H1 (cell line): ENCODE measurements around the gene GMCL1. TPM values are rescaled to one million over a fixed set of nuclear protein-coding genes. Genes with fewer than 3 reads are reported as not detected.

ENCODE experiments used
- CTCF ChIA-PET: fragments of 300-600 bp; sonication (Branson Sonifier 250); formaldehyde crosslinking; loops from one replicate; lab custom pipeline; 2021; ENCODE audit not compliant: partially characterized antibody; lab: Charles Lee
- POLR2A ChIA-PET: fragments of 300-600 bp; sonication (Branson Sonifier 250); formaldehyde crosslinking; loops from one replicate; lab custom pipeline; 2021; ENCODE audit warnings: inconsistent platforms; ENCODE audit not compliant: partially characterized antibody; lab: Charles Lee
- DNase-seq, 2 experiments: peaks; one replicate each; pipeline versions ENCODE4 v3.0.0 to v3.0.0-alpha.2; 2010 to 2022; ENCODE audit warnings: low spot score in 2 of 2, low read depth in 1 of 2, mixed read lengths in 1 of 2
- FAIRE-seq: peaks from 2 replicates; lab custom pipeline; 2011; peaks lifted over from hg19 to GRCh38; lab: Jason Lieb, UNC
- H2AFZ ChIP-seq: 2 replicates; pipeline ENCODE4 v1.8.1; 2012; ENCODE audit warnings: low read length, inconsistent platforms
- H2AK5ac ChIP-seq: 2 replicates; pipeline ENCODE4 v1.6.1; 2013; ENCODE audit warnings: low read depth, low read length
- H2BK120ac ChIP-seq: replicated peaks from 2 replicates; pipeline ENCODE3; 2013; ENCODE audit warnings: low read depth, low read length, inconsistent platforms
- H2BK12ac ChIP-seq: 2 replicates; pipeline ENCODE4 v1.6.1; 2013; ENCODE audit warnings: low read depth, low read length
- H2BK15ac ChIP-seq: 2 replicates; pipeline ENCODE4 v1.6.1; 2013; ENCODE audit warnings: low read length
- H2BK20ac ChIP-seq: 2 replicates; pipeline ENCODE4 v1.6.1; 2013; ENCODE audit warnings: low read length
- H2BK5ac ChIP-seq: 2 replicates; pipeline ENCODE4 v1.6.1; 2013; ENCODE audit warnings: low read depth, low read length
- H3K14ac ChIP-seq: 2 replicates; pipeline ENCODE4 v1.6.1; 2013; ENCODE audit warnings: inconsistent platforms; ENCODE audit not compliant: insufficient read length
- H3K18ac ChIP-seq: 2 replicates; pipeline ENCODE4 v1.6.1; 2013; ENCODE audit warnings: low read length; ENCODE audit errors: extremely low read depth
- H3K23ac ChIP-seq: 2 replicates; pipeline ENCODE4 v1.6.1; 2013; ENCODE audit warnings: inconsistent platforms; ENCODE audit not compliant: insufficient read length
- H3K23me2 ChIP-seq: 2 replicates; pipeline ENCODE4 v1.6.1; 2013; ENCODE audit warnings: low read depth, low read length
- H3K27ac ChIP-seq: 2 replicates; pipeline ENCODE4 v1.6.1; 2011; ENCODE audit warnings: low read depth, low read length, inconsistent platforms
- H3K27me3 ChIP-seq, 4 experiments: replicated peaks in 1 of 4; 1 replicate in 1 of 4; 2 replicates in 3 of 4; pipeline versions ENCODE4 v1.6.1 to v1.8.1; 2011 to 2013; ENCODE audit warnings: low read length in 3 of 4, mild to moderate bottlenecking in 3 of 4, inconsistent platforms in 2 of 4, mixed read lengths in 2 of 4, moderate library complexity in 1 of 4; ENCODE audit not compliant: control insufficient read depth in 3 of 4, insufficient read depth in 3 of 4; ENCODE audit errors: extremely low read depth in 1 of 4
- H3K36me3 ChIP-seq, 4 experiments: 2 replicates each; pipeline versions ENCODE4 v1.6.1 to v1.8.1; 2011 to 2013; ENCODE audit warnings: mild to moderate bottlenecking in 4 of 4, low read length in 3 of 4, moderate library complexity in 2 of 4, control low read depth in 1 of 4, inconsistent platforms in 1 of 4; ENCODE audit not compliant: insufficient read depth in 4 of 4, control insufficient read depth in 2 of 4
- H3K4ac ChIP-seq: replicated peaks from 2 replicates; pipeline ENCODE3; 2013; ENCODE audit warnings: low read length, low read depth, mixed read lengths, inconsistent platforms; ENCODE audit not compliant: insufficient read length
- H3K4me1 ChIP-seq, 4 experiments: replicated peaks in 1 of 4; 1 replicate in 1 of 4; 2 replicates in 3 of 4; pipeline versions ENCODE4 v1.6.1 to v1.8.1; 2011 to 2013; ENCODE audit warnings: low read length in 3 of 4, inconsistent platforms in 2 of 4, mixed read lengths in 1 of 4; ENCODE audit not compliant: insufficient read depth in 4 of 4, control insufficient read depth in 3 of 4
- H3K4me2 ChIP-seq, 2 experiments: 2 replicates each; pipeline versions ENCODE4 v1.6.1 to v1.8.1; 2011 to 2013; ENCODE audit warnings: low read depth in 2 of 2, low read length in 2 of 2, control low read depth in 1 of 2, inconsistent platforms in 1 of 2, mild to moderate bottlenecking in 1 of 2; ENCODE audit not compliant: insufficient read depth in 1 of 2
- H3K4me3 ChIP-seq, 4 experiments: fragments of 200-600, 300-600 bp in 1 of 4; sonication (generic), shearing (Covaris generic), sonication (Bioruptor Twin) in 1 of 4; 2 replicates each; pipeline versions ENCODE4 v1.5.1 to v1.8.1; 2011 to 2016; ENCODE audit warnings: low read length in 4 of 4, low read depth in 3 of 4, control low read depth in 2 of 4, inconsistent platforms in 2 of 4, mild to moderate bottlenecking in 2 of 4, mixed read lengths in 1 of 4, moderate library complexity in 1 of 4; ENCODE audit not compliant: insufficient read depth in 2 of 4; ENCODE audit errors: extremely low read depth in 1 of 4
- H3K56ac ChIP-seq: replicated peaks from 2 replicates; pipeline ENCODE3; 2013; ENCODE audit warnings: low read depth, mild to moderate bottlenecking, mixed read lengths, low read length, inconsistent platforms; ENCODE audit not compliant: insufficient read length
- H3K79me1 ChIP-seq: 2 replicates; pipeline ENCODE4 v1.6.1; 2013; ENCODE audit warnings: low read depth, low read length, control low read depth
- H3K79me2 ChIP-seq, 2 experiments: 2 replicates each; pipeline versions ENCODE4 v1.6.1 to v1.8.1; 2012 to 2013; ENCODE audit warnings: low read length in 2 of 2, mild to moderate bottlenecking in 2 of 2, inconsistent platforms in 1 of 2; ENCODE audit not compliant: insufficient read depth in 2 of 2, control insufficient read depth in 1 of 2
- H3K9ac ChIP-seq, 4 experiments: replicated peaks in 1 of 4; 1 replicate in 1 of 4; 2 replicates in 3 of 4; pipeline versions ENCODE4 v1.6.1 to v1.8.1; 2011 to 2013; ENCODE audit warnings: low read depth in 3 of 4, low read length in 3 of 4, control low read depth in 2 of 4, mild to moderate bottlenecking in 2 of 4, moderate library complexity in 2 of 4, inconsistent platforms in 1 of 4; ENCODE audit errors: extremely low read depth in 1 of 4
- H3K9me3 ChIP-seq, 2 experiments: 2 replicates each; pipeline versions ENCODE4 v1.6.1 to v1.8.1; 2012 to 2013; ENCODE audit warnings: mild to moderate bottlenecking in 2 of 2, moderate library complexity in 2 of 2, control low read depth in 1 of 2, inconsistent platforms in 1 of 2, low read depth in 1 of 2, low read length in 1 of 2, mixed read lengths in 1 of 2; ENCODE audit not compliant: insufficient read depth in 2 of 2
- H4K20me1 ChIP-seq, 2 experiments: replicated peaks in 1 of 2; 2 replicates each; pipeline versions ENCODE3 to v1.8.1; 2011 to 2013; ENCODE audit warnings: inconsistent platforms in 2 of 2, low read length in 2 of 2, mild to moderate bottlenecking in 1 of 2; ENCODE audit not compliant: insufficient read depth in 2 of 2, control insufficient read depth in 1 of 2
- H4K5ac ChIP-seq: 2 replicates; pipeline ENCODE4 v1.6.1; 2013; ENCODE audit warnings: low read length, low read depth, mixed read lengths, inconsistent platforms; ENCODE audit not compliant: insufficient read length
- H4K8ac ChIP-seq: 2 replicates; pipeline ENCODE4 v1.8.0; 2013; ENCODE audit warnings: mild to moderate bottlenecking, moderate library complexity, low read length, inconsistent platforms; ENCODE audit not compliant: insufficient read depth; ENCODE audit errors: extremely low read depth
- H4K91ac ChIP-seq: replicated peaks from 2 replicates; pipeline ENCODE3; 2013; ENCODE audit warnings: low read length, mixed read lengths, inconsistent platforms; ENCODE audit not compliant: insufficient read length
- HDAC2 ChIP-seq, 2 experiments: fragments of 300-600 bp in 1 of 2; sonication (generic) in 1 of 2; IDR thresholded peaks; 2 replicates each; pipeline ENCODE4 v1.6.1; 2011 to 2012; ENCODE audit warnings: low read depth in 2 of 2, low read length in 2 of 2, mild to moderate bottlenecking in 2 of 2, moderate library complexity in 2 of 2, borderline replicate concordance in 1 of 2, inconsistent platforms in 1 of 2
- KDM1A ChIP-seq: fragments of 200-600, 300-600 bp; sonication (generic); IDR thresholded peaks from 2 replicates; pipeline ENCODE4 v1.7.1; 2016; ENCODE audit warnings: mild to moderate bottlenecking, low read length, borderline replicate concordance
- NANOG ChIP-seq: IDR thresholded peaks from 2 replicates; pipeline ENCODE4 v1.6.1; 2011; ENCODE audit warnings: low read length, low read depth, mild to moderate bottlenecking, inconsistent platforms; ENCODE audit not compliant: insufficient read depth, poor library complexity, severe bottlenecking
- WGBS, 2 experiments: shearing (Covaris generic) in 1 of 2; methylation state at CpG; one replicate each; pipeline versions ENCODE4 v1.1.6 to v1.1.7; 2013 to 2015; ENCODE audit warnings: low lambda C conversion rate in 2 of 2, mixed read lengths in 2 of 2, inconsistent platforms in 1 of 2, low coverage in 1 of 2, missing lambda C conversion rate in 1 of 2; ENCODE audit not compliant: insufficient replicate concordance in 2 of 2, insufficient coverage in 1 of 2, insufficient read length in 1 of 2; ENCODE audit errors: extremely low coverage in 1 of 2, missing lambda C conversion rate in 1 of 2; 5-methylcytosine and 5-hydroxymethylcytosine counted together
- polyA plus RNA-seq, 7 experiments: library from polyadenylated mRNA; depleted of rRNA in 3 of 7; stranded (reverse) in 5 of 7; unstranded in 2 of 7; fragments of >200 nt in 5 of 7; fragments of 200-250 nt in 2 of 7; gene quantifications; 1 replicate in 5 of 7; 2 replicates in 1 of 7; 4 replicates in 1 of 7; pipeline versions ENCODE4 v1.2.1 to v1.2.3, GENCODE V29; 2011 to 2013; ENCODE audit warnings: missing spikeins in 2 of 7, mixed read lengths in 2 of 7
- total RNA-seq: library from RNA; stranded (reverse); fragmentation: NEBNext Ultra II Directional; extraction: Animal tissue kit (Norgen Biotek cat#: 25700); gene quantifications from 2 replicates; pipeline ENCODE4 v1.2.1, GENCODE V29; 2021

GMCL1 gene
- total and polyA plus RNA-seq, 2 of the 8 experiments (the other 6 are each of a cell fraction or from before 2014, with no cell fraction given), result 6.5 to 21.9 TPM

DNA sequence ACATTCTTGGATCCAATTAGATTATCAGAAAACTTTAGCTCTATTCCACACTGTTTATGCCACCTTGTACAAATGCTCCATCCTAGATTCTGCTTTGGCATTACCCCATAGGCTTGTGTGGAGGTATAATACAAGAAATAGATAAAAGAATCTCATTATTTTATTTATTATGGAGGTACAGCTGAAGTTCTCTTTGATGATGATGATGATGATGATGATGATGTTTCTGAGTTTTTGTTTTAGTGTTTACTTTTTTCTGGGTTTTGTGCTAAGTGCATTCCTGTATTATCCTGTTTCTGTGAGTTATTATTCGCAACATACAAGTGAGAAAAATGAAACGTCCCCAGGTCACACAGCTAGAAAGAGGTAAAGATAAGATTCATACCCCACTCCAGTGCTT is 44.1 kb upstream of the GMCL1 start:
- TF ChIP-seq HDAC2 (IDR thresholded peaks at IDR 0.05; ENCODE audit: borderline replicate concordance in 1 of 2, low read depth in 2 of 2, low read length in 2 of 2), result no peak
- no peak for TF ChIP-seq KDM1A
- TF ChIP-seq NANOG, result no peak
- H3K4me2 ChIP-seq, result no peak overlapping the region
- POLR2A ChIA-PET, result no interaction called here

More for the DNA sequence above, 44.1 kb upstream of the GMCL1 start:
- Histone ChIP-seq H3K23me2 (no peaks in the 10 kb centered on the region), H3K14ac (no peak overlapping the region), H3K9ac (no peak overlapping the region), H4K5ac (no peak overlapping the region), H3K79me2 (no peaks in the 10 kb centered on the region), H4K91ac (no peak overlapping the region), H2BK120ac (no peak overlapping the region), H2BK20ac (no peak overlapping the region), H3K18ac (no peak overlapping the region), H2AFZ (no peak overlapping the region), H3K4ac (no peak overlapping the region), H3K4me1 (peaks cover 4 to 23% (median 8%) of the 10 kb centered on the region in 4 experiments; a peak in 6 of 7 replicates), H4K20me1 (no peaks in the 10 kb centered on the region), H2BK12ac (no peak overlapping the region), H3K36me3 (no peaks in the 10 kb centered on the region), H2BK15ac (no peak overlapping the region), H3K4me3 (no peak overlapping the region), H3K79me1 (no peaks in the 10 kb centered on the region), H3K27me3 (no peaks in the 10 kb centered on the region), H2BK5ac (no peak overlapping the region), H3K23ac (no peak overlapping the region), H2AK5ac (no peak overlapping the region), H3K9me3 (no peaks in the 10 kb centered on the region; a peak in 1 of 4 replicates), H4K8ac (no peak overlapping the region), H3K27ac (no peak overlapping the region), H3K56ac (no peak overlapping the region)
- WGBS, 2 experiments, result 89% methylated on average over 2 of the region's 2 CpGs; no CpG with 5 or more reads in 1 of the 2 experiments
- DNase-seq (no peak), FAIRE-seq (no peak)
- CTCF ChIA-PET, result interaction anchor here (0.6 to 1.1 kb wide), 2 partner anchors 9 to 213 kb away, joined by 4 to 5 read pairs; no protein-coding TSS in a partner anchor
